GM23338 (cell line): ENCODE data around the gene RAB5IF.

Experiments used
- CTCF ChIP-seq, 2 experiments: fragments of 200-600 bp in 1 of 2; sonication (generic) in 1 of 2; conservative IDR thresholded peaks; 2 replicates each; pipeline versions ENCODE4 v1.5.1 to v1.6.1; 2016 to 2017; ENCODE audit warnings: antibody characterized with exemption in 2 of 2, low read depth in 2 of 2, mild to moderate bottlenecking in 2 of 2, moderate library complexity in 1 of 2
- EZH2 ChIP-seq: fragments of 200-600 bp; sonication (generic); IDR thresholded peaks from one replicate; pipeline ENCODE4 v1.8.0; 2017; ENCODE audit warnings: antibody characterized with exemption, mild to moderate bottlenecking, low read depth; ENCODE audit not compliant: unreplicated experiment
- REST ChIP-seq: IDR thresholded peaks from one replicate; pipeline ENCODE4 v1.6.1; 2018; ENCODE audit warnings: antibody characterized with exemption; ENCODE audit not compliant: unreplicated experiment

- TF ChIP-seq EZH2 (no peak), CTCF (conservative IDR thresholded peaks at IDR 0.05; ENCODE audit: low read depth in 2 of 2) (no peak), REST (no peak)
Observed at GRCh38 chr20:36573103-36573797, 32.3 kb upstream of the RAB5IF start, which contains the start of gene TGIF2.
